Retinal pigment epithelial cell (primary cell): Measurements from ENCODE around the gene ARHGAP26.
"Not testable (repeated sequence)": the region's sequence is repeated elsewhere in the genome, so short reads cannot be mapped to it uniquely, and the experiment has no call there.

Experiments
- DNase-seq: peaks from one replicate; pipeline ENCODE4 v3.0.0-alpha.2; 2010; ENCODE audit warnings: low read depth
- H3K4me3 ChIP-seq: 2 replicates; pipeline ENCODE4 v1.5.1; 2011; ENCODE audit warnings: mild to moderate bottlenecking, low read length, control low read depth, moderate library complexity
- CTCF ChIP-seq: conservative IDR thresholded peaks from 2 replicates; pipeline ENCODE4 v1.5.1; 2011; ENCODE audit warnings: low read depth, low read length, control low read depth, inconsistent platforms

Gene ARHGAP26

GRCh38 chr5:142965258-142966120, 195.3 kb downstream of the ARHGAP26 start:
- TF ChIP-seq CTCF: peak; percentile 24
- not testable (repeated sequence) for H3K4me3 ChIP-seq, DNase-seq

- DNase-seq: no peak
- H3K4me3 ChIP-seq: no peak overlapping the region
- no peak for TF ChIP-seq CTCF
These were observed 195.9 kb downstream of the ARHGAP26 start for GRCh38 chr5:142966121-142966420.

GRCh38 chr5:142969186-142969585, 199.0 kb downstream of the ARHGAP26 start:
- H3K4me3 ChIP-seq: no peak overlapping the region
- TF ChIP-seq CTCF: no peak
- no peak for DNase-seq

GRCh38 chr5:142969624-142970439, 199.7 kb downstream of the ARHGAP26 start:
- no peak for DNase-seq
- no peak overlapping the region for H3K4me3 ChIP-seq
- TF ChIP-seq CTCF: no peak

GRCh38 chr5:142970440-142971030, 200.4 kb downstream of the ARHGAP26 start:
- no peak for TF ChIP-seq CTCF
- H3K4me3 ChIP-seq: no peak overlapping the region
- DNase-seq: no peak

GRCh38 chr5:142971303-142972013, 201.3 kb downstream of the ARHGAP26 start:
- no peak for DNase-seq
- no peak for TF ChIP-seq CTCF
- no peak overlapping the region for H3K4me3 ChIP-seq
